Measurements from ENCODE around the gene LAMC3. TPM values are rescaled to one million over a fixed set of nuclear protein-coding genes. Genes with fewer than 3 reads are reported as not detected.

The LAMC3 gene
- total RNA-seq (2014; rRNA removed; shearing (Covaris generic)), result 1.8 and 3.3 TPM in 2 replicates

DNA sequence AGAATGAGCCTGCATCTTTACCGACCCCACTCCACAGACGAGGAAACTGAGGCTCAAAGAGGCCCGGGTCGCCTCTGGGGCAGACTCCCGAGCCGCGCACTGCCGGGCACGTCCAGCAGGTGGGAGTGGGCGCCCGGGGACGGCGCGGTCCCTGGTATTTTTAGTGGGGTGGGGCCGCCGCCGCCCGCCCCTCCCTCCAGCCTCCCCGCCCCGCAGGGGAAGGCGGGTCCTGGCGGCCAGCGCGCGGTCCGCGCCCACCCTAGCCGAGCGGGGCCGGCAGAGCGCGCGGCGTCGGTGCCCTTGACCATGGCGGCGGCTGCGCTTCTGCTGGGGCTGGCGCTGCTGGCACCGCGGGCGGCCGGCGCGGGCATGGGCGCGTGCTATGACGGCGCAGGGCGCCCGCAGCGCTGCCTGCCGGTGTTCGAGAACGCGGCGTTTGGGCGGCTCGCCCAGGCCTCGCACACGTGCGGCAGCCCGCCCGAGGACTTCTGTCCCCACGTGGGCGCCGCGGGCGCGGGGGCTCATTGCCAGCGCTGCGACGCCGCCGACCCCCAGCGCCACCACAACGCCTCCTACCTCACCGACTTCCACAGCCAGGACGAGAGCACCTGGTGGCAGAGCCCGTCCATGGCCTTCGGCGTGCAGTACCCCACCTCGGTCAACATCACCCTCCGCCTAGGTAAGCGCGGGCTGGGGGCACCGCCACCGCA is at the start of gene LAMC3:
Gene LAMC3, plus strand, starts transcription at position 266 of the 710 bp plus-strand sequence. Its CDS starts 41 bp downstream, at position 307.
- in situ Hi-C loops (cut with HindIII; ENCODE audit: low sequenced_read_pairs), result no loop called here
- DNase-seq (ENCODE audit: low spot score), result no peak

DNA sequence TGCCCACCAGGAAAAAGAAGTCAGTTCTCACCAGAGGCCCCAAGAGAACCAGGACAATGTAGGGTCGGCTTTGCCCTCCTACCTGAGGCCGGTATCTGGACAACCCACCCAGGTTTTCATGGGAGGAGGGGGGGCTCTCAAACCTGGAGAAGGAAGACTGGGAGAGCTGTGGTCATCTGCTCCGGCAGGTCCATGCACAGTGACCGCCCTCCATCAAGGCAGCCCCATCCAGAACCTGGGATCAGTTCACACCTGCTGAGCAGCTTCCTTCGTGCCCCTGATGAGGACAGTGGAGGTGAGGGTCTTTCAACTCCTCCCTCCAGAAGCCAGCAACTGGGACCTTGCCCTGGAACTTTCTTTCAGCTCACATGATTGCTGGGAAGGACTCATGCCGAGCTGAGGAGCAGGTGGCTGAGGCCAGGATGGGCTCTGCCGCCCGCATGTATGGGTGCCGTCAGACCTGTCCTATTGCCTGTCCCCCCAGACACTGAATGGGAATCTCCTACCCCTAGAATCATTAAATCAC is 49.1 kb upstream of the LAMC3 start:
- DNase-seq (ENCODE audit: low spot score), result no peak
- in situ Hi-C loops (cut with HindIII; ENCODE audit: low sequenced_read_pairs), result no loop called here

DNA sequence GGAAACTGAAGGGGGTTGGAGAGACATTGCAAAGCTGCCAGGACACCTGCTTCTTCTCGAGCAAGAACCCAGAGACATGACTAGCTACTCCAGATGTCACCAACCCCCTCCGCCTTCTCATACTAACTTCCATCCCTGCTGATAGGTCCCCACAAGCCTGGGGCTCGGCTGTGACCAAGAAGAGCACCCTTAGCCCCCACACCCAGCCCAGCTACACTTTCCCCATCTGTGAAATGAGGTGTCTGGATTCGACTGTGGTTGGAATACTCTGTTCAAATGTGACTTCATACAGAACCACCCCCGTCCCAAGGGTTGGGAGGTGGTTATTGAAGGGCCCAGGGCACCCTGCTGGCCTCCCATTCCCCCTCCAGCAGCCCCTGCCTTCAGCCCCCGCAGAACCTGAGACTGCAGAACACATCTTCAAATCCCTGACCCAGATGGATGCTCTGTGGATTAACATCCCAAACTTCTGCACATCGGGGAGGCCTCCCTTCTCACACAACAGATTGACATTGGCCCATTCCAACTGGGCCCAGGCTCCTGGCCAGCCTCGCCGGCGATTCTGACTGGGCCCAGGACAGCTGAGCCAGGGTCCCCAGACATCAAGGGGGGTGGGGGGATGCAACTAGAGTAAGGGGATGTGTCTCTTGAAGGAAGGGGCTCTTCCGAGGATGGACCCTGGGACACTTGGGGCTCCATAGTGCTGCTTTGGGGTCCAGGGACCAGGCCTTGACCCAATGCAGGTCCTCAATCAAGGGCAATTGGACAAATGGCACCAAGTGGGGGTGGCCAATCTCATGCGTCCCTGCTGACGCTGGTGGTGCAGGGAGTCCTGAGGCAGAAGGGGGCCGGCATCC is 48.2 kb upstream of the LAMC3 start:
- in situ Hi-C loops (cut with HindIII; ENCODE audit: low sequenced_read_pairs), result no loop called here

DNA sequence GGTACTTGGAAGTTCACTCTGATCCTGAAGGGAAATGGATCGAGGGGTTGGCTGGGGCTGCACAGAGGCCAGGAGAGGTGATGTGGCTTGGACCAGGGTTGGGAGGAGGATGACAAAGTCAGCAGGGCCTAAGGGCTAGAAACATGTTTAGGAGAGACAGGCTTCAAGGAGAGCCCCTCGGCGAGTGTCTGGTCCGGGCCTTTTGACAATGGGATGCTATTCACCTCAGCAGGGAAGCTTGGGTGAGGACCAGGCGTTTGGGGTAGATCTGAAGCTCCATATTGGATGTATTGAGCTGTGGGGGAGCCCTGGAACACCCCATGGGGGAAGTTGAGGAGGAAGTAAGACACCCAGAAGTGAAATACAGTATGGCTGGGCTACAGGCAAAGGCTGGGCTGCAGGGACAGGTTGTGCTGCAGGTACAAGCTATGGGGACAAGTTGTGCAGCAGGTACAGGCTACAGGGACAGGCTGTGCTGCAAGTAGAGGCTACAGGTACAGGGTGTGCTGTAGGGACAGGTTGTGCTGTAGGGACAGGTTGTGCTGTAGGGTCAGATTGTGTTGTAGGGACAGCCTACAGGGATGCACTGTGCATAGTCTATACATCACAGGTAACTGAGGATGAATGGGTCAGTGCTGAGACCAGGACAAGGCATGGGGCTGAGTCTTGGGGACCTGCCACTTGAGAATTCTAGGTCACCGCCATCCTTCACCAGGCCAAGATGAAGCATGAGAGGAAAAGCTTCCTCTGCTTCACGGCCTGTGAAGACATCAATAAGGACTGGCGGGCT is 47.3 kb upstream of the LAMC3 start:
- in situ Hi-C loops (cut with HindIII; ENCODE audit: low sequenced_read_pairs), result no loop called here
- DNase-seq (ENCODE audit: low spot score), result no peak

More for the DNA sequence above, 48.2 kb upstream of the LAMC3 start:
- DNase-seq (ENCODE audit: low spot score), result no peak

DNA sequence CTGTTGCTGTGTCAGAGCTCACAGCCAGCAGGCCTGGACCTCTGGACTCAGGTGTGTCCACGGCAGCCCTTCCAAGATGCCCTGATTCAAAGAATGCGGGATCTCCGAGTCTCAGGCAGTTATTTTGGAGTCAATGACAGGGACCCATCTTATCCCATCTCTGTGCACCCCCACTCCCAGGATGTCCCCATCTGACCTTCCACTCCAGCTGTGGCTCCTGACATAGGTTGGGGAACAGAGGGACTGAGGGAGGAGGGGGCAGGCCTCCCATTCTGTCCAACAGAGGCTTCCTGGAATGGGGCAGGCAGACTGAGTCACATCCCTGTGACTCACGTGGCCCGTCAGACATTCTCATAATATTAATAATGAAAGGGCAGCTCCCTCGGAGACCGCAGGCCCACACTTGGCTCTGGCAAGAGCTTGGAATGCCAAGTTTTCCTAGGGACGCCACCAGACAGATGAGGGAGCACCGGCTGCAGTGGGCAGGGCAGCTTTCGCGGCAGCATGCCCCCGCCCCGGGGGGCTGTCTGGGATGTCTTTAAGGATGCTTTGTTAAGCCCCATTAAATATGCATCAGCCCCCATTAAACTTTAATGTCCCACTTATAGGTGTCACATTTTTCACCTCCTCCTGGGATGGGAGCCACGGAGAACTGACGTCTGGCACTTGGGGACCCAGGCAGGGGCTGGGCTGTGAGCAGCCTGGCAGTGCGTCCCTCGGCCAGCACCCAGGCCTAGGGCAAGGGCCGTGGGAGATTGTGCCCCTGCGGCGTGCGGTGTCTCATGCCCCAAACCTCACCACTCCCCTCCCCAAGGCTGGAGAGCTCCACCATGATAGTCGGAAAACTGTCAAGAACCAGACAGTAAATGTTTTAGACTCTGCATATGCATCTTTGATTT is 46.3 kb upstream of the LAMC3 start:
- no peak for DNase-seq (ENCODE audit: low spot score)

DNA sequence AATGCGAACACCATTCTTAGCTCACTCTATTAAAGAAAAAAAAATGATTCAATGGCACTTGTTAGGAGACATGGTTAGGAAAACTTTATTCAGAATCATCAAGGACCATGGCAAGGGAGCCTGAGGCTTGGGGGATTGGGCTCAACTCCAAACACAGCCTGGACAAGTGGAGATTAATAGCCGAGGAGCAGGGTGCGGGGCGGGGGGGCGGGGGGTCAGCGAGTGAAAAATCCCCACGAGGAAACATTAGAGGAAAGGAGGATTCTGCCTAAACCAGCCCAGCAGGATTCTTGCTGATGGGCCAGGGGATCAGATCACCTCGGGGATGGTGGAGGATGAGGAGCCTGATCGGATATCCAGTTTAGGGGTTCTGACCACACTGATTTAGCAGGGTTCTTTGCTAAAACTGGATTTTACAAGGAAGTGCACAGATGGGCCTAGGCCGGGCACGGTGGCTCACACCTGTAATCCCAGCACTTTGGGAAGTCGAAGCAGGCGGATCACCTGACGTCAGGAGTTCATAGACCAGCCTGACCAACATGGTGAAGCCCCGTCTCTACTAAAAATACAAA is 45.6 kb upstream of the LAMC3 start:
- in situ Hi-C loops (cut with HindIII; ENCODE audit: low sequenced_read_pairs), result no loop called here
- DNase-seq (ENCODE audit: low spot score), result no peak

More for the DNA sequence above, 46.3 kb upstream of the LAMC3 start:
- in situ Hi-C loops (cut with HindIII; ENCODE audit: low sequenced_read_pairs), result no loop called here

DNA sequence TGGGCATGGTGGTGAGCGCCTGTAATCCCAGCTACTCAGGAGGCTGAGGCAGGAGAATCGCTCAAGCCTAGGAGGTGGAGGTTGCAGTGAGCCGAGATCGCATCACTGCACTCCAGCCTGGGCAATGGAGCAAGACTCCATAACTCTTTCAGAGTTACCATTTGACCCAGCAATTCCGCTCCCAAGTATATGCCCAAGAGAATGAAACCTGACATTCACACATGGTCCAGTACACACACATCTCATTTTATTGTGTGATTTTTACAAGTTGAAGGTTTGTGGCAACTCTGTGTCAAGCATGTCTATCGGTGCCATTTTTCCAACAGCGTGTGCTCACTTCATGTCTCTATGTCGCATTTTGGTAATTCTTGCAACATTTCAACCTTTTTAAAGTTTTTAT is 45.1 kb upstream of the LAMC3 start:
- no peak for DNase-seq (ENCODE audit: low spot score)
- in situ Hi-C loops (cut with HindIII; ENCODE audit: low sequenced_read_pairs), result no loop called here

DNA sequence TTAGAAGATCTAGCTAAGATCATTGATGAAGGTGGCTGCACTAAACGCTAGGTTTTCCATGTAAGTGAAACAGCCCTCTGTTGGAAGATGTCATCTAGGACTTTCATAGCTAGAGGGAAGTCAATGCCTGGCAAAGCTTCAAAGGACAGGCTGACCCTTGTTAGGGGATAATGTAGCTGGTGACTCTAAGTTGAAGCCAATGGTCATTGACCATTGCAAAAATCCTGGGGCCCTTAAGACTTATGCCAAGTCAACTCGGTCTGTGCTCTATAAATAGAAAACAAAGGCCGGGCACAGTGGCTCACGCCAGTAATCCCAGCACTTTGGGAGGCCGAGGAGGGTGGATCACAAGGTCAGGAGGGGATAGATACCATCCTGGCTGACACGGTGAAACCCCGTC is 43.3 kb upstream of the LAMC3 start:
- DNase-seq (ENCODE audit: low spot score), result no peak
- in situ Hi-C loops (cut with HindIII; ENCODE audit: low sequenced_read_pairs), result no loop called here

DNA sequence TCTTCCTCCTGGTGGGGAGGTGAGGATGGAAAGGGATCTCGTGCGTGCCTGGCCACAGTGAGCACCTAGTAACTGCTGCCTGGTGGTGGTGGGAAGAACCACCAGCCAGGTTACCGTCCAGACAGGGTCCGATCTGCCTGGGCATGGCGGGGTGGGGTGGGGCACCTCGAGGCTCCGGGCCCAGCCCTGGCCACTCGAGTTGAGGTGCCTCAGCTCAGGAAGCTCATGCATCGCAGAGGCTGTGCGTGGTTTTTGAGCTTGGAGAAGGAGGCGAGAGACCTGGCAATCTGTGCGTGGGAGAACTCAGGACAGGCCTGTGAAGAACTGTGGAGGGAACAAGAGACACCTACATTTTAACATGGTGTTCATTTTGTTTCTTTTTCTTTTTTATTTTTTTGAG is 38.9 kb upstream of the LAMC3 start:
- no peak for DNase-seq (ENCODE audit: low spot score)
- in situ Hi-C loops (cut with HindIII; ENCODE audit: low sequenced_read_pairs), result no loop called here

DNA sequence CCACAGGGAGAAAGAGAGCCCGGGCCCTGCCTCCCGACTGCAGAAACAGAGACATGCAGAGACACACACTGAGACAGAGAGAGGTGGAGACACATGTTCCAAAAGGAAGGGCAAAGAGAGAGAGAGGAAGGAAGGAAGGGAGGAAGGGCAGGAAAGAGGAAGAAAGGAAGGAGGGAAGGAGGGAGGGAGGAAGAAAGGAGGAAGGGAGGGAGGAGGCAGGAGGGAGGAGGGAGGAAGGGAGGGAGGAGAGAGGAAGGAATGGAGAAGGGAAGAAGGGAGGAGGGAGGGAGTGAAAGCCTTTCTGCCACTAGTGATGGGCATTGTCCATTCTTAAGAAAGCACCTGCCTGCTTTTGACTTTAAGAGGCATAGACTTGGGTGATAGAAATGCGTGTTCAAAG is 38.1 kb upstream of the LAMC3 start:
- in situ Hi-C loops (cut with HindIII; ENCODE audit: low sequenced_read_pairs), result no loop called here

DNA sequence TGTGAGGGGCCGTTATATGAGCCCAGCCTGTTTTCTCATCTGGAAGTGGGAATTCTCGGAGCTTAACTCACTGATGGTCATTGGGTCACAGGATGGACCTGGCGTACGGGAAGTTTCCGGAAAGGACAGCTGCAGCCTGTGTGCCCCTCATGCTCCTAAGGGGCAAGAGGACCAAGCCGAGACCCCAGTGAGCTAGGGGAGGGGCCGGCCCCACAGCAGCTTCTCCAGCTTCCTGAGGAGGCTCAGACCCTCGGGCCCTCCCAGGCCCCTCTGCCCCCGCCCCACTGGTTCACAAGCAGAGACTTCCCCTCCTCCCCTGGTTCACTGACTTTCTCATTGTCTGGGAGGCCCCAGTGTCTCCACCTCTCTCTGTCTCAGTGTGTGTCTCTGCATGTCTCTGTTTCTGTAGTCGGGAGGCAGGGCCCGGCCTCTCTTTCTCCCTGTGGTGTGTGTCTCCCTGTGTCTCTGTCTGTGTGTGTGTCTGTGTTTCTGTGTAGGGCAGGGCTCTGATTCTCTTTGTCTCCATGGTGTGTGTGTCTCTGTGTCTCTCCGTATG is 37.6 kb upstream of the LAMC3 start:
- no peak for DNase-seq (ENCODE audit: low spot score)
- in situ Hi-C loops (cut with HindIII; ENCODE audit: low sequenced_read_pairs), result no loop called here

More for the DNA sequence above, 38.1 kb upstream of the LAMC3 start:
- no peak for DNase-seq (ENCODE audit: low spot score)

DNA sequence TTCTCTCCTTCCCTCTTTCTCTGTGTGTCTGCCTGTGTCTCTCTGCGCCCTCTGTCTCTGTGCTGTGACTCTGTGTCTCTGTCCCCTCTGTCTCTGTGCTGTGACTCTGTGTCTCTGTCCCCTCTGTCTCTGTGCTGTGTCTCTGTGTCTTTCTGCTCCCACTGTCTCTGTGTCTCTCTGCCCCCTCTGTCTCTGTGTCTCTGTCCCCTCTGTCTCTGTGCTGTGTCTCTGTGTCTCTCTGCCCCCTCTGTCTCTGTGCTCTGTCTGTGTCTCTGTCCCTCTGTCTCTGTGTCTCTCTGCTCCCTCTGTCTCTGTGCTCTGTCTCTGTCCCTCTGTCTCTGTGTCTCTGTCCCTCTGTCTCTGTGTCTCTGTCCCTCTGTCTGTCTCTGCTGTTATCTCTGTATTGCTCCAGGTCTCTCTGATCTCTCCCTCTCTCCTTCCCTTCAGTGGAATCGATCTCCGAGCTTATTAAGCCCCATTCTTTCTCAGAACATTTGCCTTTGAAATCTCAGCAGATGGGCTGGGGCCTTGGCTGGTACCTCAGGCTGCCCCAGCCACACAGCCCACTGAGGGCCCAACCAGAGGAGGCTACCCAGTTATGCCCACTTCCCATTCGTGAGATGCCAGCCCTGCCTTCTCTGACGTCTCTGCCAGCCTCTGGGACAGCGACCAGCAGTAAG is 36.6 kb upstream of the LAMC3 start:
- in situ Hi-C loops (cut with HindIII; ENCODE audit: low sequenced_read_pairs), result no loop called here

DNA sequence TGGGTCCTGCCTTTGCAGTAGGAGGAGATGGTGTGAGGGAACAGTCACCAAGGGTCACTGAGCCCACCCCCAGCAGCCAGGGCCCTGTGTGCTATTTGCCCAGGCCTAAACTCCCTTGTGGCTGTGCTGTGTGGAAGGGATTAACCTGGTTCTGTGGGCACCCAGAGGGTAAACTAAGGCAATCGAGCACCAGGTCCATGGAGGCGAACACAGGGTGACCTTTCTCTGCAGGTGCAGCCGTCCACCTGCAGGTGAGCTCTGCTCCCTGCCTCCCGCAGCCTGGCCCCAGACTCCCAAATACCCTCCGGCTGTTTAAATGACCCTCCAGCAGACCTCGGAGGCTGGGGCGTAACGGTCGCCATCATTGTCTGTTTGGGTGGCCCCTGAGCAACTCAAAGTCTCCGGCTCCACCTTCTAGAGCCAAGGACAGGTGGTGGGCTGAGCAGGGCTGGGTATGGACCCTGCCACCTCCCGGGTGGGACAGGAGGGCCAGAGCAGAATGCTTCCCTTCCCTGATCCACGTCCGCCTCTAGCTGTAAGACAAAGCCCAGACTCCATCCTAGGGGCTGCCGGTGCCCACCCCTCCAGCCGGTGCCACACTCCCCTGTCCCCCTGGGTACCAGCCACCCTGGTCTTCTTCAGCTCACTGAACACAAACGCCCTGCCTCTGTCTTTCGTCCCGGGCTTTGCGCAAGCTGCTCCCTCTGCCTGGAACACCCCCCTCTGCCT is 35.9 kb upstream of the LAMC3 start:
- in situ Hi-C loops (cut with HindIII; ENCODE audit: low sequenced_read_pairs), result no loop called here
- no peak for DNase-seq (ENCODE audit: low spot score)

More for the DNA sequence above, 36.6 kb upstream of the LAMC3 start:
- DNase-seq (ENCODE audit: low spot score), result no peak

DNA sequence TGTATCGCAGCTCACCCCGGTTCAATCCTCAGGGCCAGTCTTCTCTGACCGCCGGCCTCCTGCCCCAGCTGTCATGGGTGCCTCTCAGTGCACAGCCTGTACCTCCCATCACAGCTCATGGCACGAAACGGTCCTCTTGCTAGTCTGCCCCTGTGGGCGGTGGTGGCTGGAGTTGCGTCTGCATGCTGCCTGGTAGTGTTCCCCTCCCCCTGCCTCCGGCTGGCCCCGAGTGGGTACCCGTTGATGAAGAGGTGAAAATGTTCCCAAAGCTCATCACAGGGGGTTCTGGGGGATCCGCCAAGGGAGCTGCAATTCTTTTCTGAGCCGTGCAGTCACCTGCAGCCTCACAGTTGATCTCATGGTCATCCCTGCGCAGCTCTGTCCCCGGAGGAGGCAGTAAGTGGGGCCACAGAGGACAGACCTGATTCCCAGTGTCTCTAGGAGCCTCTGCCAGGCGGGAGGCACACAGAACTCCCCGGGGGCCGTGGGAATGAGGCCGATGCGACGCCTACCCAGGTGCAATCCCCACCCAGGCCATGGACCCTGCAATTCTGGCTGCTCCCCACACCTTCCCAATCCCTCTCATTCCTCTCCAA is 35.2 kb upstream of the LAMC3 start:
- no peak for DNase-seq (ENCODE audit: low spot score)
- in situ Hi-C loops (cut with HindIII; ENCODE audit: low sequenced_read_pairs), result no loop called here

DNA sequence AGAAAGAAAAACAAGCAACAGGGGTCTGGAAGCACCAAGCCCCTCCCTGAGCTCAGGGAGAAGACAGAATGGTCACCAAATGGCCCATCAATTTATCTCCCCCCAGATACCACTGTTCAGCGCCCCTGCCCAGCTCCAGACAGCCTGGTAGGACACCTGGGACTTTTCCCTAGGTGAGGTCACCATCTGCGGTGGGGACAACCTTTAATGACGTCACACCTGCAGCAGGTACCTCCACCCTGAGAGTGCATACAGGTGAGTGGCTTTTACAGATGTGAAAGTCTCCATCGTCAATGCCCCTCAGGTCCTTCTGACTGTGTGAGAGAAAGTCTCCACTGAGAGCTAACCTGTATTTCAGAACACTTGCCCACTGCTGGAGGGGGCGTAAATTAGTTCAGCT is 34.3 kb upstream of the LAMC3 start:
- in situ Hi-C loops (cut with HindIII; ENCODE audit: low sequenced_read_pairs), result no loop called here
- no peak for DNase-seq (ENCODE audit: low spot score)

DNA sequence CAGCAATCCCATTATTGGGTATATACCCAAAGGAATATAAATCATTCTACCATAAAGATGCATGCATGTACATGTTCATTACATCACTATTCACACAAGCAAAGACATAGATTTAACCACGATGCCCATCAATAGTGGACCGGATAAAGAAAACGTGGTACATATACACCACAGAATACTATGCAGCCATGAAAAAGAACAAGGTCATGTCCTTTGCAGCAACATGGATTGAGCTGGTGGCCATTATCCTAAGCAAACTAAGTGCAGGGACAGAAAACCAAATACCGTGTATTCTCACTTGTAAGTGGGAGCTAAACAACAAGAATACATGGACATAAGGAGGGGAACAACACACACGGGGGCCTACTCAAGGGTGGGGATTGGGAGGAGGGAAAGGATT is 33.8 kb upstream of the LAMC3 start:
- in situ Hi-C loops (cut with HindIII; ENCODE audit: low sequenced_read_pairs), result no loop called here
- no peak for DNase-seq (ENCODE audit: low spot score)
